NCI-H1048 (cell line): ENCODE results near the gene LEAP2.

Experiments used
- DNase-seq: peaks from one replicate; lab custom pipeline; 2025; lab: John Stamatoyannopoulos, UW

LEAP2 gene, protein sequence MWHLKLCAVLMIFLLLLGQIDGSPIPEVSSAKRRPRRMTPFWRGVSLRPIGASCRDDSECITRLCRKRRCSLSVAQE

DNA sequence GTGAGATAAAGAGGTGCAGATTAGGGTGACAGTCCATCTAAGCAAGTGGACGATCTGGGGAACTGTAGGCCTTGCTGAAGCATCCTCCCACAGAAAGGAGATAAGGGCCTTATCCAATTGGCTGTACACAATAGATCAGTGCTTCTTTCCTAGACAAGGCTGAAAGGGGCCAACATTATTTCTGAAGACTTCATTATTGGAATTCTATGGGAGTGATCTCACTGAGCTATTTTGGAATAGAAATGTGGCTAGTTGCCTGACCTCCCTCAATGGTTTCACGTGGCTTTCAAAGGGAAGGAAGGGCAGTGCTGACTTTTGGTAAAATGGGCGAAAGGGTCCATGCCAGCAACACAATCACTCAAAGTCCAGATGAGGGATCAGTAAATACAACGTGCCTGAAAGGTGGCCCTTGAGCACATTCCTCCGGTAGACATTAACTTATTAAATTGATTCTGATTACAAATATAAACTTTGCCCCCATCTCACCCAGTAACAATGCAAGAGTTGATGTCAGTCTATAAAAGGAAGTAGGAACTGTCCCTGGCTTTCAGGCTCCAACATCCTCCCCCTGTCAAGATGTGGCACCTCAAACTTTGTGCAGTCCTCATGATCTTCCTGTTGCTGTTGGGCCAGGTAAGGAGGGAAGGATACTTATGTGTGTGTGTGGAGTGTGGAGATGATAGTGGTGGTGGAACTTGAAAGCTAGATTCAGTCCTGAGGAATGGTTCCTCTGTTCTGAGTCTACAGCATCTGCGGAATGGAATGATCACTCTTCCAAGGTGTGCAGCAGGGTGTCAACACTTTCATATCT, at the start of gene LEAP2:
Gene LEAP2 (plus strand): TSS at position 550 of the 811 bp plus-strand sequence. CDS start 27 bp downstream, at position 577.
- DNase-seq: no peak

DNA sequence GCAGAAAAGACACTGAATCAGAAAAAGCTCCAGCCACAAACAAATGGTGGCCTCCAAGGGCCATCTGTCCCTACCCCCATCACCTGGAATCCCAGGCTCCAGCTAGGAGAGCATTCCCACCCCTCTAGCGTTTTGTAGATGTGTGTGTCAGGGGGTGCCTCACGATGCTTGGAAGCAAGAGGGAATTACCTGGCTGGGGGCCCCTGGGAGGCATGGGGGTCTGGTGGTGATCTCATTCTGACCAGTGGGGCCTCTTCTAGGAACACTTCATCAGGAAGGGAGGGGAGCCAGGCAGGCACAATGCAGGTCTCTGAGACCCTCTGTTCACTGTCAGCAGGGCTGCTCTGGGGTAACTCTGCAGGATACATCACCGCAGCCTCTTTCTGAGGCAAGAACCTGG, 49.0 kb upstream of the LEAP2 start:
- no peak for DNase-seq

DNA sequence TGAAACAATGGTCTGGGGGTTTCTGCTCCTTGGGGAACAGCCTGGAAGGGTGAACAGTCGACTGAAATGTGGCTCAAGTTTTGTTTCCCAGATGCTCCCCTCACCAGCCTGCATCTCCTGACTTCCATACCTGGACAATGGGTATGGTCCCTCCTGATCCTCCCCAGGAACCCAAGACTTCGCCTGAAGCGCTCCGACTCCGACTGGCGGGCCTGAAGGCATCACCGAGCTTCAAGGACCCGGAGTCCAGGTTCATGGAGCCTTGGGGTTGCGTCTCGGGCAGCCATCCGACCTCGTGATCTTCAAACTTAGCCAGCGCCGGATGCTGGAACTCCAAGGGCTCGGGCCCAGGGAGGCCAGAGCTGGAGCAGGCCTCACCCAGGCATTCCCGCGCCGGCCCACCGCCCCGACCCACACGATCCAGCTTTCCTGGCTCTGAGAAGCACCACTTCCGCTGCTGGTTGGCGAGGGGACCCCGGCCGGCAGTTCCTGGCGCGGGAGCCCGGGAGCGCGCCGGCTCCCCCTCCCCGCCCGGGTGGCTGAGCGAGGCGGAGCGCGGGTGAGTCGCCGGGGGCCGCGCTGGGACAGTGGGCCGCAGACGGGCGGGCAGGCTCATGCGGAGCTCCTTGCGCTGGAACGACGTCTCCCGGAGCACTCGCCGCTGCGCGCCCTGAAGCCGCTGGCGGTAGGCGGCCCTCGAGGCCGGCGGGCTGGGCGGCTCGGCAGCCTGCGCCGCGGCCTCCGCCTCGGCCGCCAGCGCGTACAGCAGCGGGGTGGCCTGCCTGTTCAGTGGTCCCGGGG, 48.2 kb upstream of the LEAP2 start:
- no peak for DNase-seq

DNA sequence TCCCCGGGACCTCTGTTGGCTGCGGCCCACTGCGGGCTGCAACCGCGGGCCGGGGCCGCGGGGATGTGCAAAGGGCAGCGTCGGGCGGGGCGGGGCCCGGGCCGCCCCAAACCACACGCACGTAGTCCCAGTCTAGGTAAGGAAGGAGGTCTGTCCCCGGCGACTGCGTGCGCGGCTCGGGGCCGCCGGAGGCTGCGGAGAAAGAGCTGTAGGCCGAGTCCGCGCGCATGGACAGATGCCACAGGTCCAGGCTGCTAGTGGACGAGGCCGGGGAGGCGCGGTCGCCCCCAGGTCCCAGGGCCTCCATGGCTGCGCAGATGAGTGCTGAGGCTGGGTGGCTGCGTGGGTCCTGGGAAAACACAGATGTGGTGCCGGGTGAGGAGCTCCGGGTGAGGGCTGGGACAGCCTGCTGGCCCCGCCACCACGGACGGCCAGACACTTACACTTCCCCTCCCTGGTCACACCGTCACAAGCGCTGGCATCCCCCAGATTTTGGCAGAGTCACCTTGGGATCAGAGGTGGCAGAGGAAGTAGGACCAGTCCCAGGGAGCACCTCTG, 47.6 kb upstream of the LEAP2 start:
- no peak for DNase-seq

DNA sequence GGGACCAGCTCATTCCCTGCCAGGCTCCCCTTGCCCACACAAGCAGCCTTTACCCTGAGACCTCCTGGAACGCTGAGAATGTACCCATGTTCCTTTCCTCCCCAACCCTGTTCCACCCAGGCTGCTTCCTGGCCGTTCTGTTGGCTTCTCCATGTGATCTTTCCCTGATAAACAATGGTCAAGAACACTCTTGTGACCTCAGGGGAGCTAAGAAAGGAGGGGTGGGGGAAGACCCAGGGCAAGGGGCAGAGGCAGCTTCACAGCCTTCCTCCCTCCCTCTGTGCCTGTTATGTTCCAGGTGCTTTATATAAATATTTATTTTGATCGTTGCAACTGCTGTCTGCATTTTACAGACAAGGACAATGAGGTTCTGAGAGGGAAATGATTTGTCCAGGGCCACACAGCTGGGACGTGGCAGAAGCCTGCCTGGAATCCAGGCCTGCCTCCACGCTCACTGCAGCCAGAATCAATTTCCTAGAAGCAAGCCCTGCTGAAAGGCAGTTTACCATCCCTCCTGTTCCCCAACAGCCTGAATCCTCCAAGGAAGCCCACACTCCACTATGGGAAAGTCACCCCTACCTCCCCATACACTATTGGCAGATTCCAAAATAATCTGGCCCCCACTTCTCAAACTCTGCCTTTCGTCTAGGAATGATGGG, 46.9 kb upstream of the LEAP2 start:
- DNase-seq: no peak

DNA sequence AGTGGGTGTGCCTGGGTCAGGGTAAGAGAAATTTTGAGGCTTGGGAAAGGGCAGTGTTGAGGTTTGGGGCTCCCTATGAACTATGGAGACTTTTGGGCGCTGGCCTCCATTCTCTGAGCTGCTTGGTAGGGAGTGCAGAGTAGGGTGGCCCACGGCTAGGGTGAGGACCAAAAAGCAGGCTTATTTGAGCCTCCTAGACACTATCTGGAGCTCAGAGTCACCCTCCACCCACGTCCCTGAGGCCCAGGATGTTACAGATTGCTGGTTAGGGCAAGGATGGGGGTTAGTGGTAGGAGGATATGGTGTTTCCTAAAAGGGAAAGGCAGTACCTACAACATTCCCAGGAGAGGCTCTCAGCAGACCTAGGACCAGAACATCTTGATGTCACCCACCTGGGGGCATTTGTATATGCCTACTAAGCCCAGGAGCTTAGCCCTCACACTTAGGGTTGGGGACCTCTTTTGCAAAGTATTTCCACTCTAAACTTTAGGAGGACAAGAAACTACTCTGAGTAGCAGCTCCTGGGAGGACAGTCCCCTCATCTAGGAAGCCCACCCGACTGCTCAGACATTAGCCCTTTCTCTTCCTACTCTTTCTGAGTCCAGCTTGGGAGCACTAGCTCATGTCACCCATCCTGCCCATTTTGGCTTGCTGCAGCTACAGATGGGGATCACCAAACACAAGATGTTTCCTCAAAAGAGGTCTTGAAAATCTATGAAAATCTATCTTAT, 45.4 kb upstream of the LEAP2 start:
- no peak for DNase-seq

DNA sequence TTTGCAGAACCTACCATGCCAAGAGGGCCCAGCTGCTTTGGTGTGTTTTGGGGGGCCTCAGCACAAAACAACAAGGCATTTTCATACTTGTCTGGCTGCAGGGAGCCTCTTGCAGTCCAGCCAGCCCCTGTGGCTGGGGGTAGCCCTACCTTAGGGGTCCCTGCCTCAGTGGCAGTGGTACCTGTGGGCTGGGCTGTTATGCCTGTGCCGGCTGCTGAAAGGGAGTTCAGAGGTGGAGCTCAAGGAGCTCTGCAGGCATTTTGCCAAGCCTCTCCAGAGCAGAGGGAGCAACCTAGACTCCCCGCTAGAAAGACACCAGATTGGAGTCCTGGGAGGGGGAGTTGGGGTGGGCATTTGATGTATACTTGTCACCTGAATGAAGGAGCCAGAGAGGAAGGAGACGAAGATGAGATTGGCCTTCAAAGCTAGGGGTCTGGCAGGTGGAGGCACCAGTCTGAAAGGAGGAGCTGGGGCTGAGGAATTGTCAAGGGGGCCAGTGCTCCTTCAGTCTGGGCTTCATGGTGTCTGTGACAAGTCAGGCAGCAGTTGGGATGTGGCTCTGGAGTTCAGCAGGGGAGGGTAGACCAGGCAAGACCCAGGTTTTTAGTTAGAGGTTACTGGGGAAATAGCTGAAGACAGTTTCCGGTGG, 44.5 kb upstream of the LEAP2 start:
- DNase-seq: no peak

DNA sequence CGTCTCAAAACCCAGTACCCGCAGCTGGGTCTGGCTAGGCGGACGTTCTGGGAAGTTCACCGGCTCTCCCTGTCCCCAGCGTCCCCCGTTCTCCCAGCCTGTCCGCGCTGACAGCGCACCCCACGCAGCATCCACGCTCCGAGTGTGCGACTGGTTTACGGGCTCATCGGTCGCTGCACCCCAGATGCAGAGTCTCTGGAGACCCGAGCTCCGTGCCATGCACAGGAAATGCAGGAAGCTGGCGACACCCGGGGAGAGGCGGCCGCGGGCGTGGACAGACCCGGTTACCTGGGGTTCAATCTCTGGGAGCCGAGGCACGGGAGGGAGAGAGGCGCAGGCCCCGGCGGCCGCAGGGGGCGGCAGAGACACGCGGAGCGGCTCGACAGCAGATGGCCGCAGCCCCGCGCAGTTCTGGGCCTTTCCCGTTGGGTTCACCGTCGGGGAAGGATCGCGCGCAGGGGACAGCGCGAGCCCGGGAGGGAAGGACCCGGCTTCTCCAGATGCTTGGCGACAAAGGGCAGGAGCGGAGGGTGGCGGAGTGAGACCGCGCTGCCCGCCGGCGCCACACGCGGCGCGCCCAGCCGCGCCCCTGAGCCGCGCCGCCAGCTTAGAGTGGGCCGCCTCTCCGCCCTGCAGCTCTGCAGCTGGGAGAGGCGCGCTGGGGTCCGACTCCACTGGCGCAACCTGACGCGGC, 43.6 kb upstream of the LEAP2 start:
- no peak for DNase-seq

DNA sequence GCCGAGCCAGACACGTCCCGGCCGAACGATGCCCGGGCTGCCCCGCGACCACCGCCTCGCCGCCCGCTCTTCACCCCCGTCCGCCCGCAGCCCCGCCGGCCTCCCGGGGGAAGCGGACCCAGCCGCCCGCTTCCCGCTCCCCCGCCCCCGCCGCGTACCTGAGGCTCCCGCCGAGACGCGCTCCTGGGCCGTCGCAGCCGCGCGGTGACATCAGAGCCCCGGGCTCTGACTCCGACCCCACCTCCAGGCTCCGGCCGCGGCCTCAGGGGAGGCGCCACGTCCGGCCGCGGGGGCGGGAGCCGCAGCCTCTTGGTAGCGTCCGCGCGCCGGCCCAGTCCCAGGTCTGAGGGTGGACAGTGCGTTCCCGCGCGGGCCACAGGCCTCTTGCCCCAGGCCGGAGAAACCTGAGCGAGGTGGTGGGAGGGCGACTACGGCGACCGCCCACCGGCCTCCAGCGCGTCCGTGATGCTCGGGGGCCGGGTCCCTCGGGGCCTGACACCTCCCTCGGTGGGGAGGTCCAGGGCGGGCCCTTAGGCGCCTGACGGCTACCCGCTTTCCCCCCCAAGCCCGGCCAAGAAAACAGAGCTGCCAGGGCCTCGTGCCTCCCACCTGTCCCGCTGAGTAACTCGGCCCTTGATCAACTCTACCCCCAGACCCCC, 42.9 kb upstream of the LEAP2 start, which contains the start of gene SHROOM1:
Gene SHROOM1 (minus strand): TSS at position 212 of the 659 bp plus-strand sequence. CDS start 4,507 bp downstream, outside the sequence.
- no peak for DNase-seq

DNA sequence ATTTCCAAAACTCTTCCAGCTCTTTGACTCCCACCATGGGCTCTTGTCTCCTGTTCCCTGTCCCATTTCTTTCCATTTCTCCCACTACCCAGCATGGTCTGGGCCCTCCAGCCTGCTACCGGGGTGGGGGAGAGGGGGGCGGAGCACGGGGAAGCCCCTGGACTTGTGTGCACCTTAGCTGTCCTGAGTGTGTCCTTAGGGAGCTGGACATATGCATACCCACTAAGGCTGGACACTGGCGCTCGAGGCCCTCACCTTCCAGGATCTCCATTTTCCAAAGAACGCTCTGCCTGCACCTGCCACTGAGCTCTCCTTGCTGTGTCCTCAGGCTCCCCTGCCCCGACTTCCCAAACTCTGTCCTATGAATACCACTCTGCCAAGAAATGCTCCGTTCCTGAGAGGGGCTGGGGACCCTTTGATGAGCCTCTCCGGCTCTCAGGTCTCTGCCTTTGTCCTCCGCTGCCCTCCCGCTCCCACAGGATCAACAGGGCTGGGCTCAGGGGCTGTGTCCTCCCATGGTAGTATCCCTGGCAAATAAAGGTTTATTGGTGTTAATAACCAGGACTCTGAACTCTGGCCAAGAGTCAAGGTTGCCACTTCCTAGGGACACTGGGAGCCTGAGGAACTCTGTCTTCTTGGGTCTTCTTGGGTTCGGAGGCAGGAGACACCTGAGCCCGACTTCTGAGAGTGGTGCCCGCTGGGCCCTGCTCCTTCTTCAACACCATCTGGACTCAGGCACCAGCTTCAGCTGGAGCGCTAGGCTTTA, 42.2 kb upstream of the LEAP2 start:
- DNase-seq: no peak

DNA sequence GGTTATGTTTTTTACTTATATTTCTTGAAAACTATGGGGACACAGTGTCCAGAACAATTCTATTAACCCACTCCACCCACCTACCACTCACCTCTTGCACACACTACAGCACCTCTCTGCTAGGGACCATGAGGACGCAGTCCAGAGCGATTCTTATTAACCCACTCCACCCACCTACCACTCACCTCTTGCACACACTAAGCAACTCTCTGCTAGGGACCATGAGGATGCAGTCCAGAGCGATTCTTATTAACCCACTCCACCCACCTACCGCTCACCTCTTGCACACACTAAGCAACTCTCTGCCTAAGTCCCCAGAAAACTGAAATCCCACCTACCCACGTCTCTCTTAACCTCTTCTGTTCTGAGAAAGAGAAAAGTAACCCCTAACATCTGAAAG, 40.9 kb upstream of the LEAP2 start:
- DNase-seq: no peak

DNA sequence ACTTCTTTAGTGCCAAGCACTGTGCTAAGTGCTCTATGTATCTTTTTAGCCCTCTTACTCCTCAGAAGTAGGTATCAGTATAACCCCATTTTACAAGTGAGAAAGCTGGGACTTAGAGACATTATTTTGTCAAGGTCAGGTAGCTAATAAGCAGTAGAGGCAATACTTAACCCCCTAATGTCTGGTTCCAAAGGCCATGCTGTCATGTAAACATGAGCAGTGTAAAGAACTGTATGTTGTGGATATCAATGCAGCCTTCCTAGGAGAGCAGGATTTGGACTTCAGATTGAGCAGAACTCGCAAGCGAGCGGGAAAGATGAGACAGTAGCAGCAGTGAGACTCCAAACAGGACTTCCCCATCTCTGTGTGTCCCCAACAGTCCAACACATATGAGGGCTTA, 39.4 kb upstream of the LEAP2 start:
- no peak for DNase-seq

DNA sequence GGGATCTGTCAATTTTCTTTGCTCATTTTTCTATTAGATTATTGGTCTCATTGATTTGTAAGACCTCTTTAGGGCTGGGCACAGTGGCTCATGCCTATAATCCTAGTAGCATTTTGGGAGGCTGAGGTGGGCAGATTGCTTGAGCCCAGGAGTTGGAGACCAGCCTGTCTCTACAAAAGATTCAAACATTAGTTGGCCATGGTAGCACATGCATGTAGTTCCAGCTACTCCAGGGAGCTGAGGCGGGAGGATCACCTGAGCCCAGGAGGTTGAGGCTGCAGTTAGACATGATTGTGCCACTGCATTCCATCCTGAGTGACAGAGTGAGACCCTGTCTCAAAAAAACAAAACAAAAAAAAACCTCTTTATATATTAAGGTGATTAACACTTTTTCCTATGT, 36.6 kb upstream of the LEAP2 start:
- no peak for DNase-seq

DNA sequence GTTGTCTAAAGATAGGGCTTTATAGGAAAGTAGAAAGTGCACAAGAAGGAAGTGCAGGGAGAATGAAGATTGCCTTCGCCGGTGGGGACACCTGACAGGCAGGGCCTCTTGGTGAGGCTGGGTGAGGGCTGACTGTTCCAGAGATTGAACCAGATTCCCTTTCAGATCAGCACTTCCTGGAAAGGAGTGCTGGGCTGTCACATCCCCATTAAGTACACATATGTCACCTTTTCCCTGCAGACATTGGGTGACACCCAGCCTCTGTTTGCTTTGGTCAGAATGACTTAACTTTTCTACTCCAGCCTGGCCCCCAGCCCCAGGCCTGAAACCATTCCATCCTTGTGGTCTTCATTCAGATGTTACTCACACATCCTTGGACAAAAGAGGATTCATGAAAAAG, 35.6 kb upstream of the LEAP2 start:
- no peak for DNase-seq

DNA sequence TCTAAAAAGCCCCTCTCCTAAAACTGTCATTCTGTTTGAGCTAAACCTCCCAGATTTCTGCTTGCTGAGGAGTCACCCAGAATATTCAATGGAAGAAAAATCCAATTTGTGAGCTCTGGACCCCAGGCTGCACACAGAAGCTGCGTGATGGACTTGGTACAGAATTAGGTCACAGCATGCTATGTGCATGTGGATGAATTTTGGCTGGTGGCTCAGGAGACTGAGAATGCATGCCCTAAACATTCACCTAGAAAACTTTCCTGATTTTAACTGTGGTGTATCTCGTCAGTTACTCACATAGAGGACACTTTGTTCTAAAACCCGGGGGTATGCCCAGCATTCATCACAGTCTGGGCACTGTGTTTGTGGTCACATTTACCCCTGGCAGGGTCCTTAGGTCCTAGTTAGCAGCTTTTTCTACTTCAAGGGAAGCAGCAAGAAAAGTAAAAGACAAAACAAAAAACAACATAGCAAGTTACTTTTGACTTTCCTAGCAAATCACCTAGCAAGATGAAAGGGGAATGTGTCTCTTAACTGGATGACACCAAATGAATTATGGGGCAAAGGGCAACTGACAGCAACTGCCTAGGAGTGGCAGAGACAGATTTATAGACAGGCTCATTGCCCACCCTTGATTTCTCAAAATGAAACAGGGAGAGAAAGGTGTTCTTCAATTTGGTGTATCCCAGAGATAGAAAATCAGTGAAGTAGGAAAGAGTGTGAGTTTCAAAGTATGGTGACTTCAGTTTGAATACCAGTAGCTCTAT, 34.8 kb upstream of the LEAP2 start:
- no peak for DNase-seq

DNA sequence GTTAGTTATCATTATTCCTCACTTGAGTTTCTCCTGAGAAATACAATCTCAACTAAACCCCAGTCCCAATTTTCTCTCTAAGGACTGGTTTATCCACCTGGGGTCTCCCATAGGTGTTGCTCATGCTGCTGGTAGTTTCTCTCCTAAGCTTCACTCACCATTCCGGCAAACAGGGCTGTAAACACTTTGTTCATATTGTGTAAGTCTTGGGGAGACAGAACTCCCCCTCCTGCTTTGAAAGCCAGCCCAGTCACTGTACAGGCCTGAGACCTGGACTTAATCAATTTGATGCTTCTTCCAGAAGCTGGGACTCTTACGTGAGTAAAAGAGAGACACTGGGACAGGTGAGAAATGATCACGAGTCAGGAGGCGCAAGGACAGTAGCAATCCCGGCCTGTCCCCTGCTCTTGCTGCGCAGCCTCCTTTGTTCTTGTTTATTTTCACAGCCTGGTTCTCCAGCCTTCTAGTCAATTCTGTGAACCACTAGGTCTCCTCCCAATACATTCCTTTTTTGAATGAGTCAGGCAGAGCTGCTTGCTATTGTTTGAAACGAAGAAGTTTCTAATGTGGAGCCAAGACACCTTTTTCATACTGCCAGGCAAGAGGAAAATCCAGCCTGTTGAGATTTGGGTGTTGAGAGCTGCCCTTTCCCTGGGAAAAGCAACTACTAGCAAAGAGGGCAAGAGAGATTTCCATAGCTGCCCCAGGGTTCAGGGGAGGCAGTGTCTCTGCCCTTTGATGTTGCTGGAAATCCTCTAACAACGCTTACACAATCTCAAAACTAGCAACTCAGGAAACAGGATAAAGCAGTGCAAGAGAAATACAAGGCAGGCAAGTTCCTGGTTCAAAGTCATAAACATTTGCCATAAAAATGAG, 33.8 kb upstream of the LEAP2 start:
- DNase-seq: no peak

DNA sequence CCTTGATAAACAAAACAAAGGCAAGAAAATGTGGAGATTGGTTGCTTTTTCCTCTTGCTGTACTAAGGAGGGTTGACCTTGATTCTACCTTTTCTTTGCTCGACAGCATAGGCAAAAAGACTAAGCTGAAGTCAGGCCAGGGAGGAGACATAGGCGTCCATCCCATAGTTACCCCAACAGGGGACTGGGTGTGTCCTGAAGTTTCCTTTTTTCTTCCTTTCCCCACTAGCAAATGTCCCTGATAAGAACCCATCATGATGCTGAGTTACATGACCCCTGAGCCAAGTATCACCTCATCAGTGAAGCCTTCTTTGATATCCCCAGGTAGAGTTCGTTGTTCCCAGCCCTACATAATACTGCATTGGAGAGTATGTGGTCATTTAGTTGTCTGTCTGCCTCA, 33.2 kb upstream of the LEAP2 start:
- no peak for DNase-seq
